ENCODE results near the gene DYNC1I1. TPM values are rescaled to one million over a fixed set of nuclear protein-coding genes. Genes with fewer than 3 reads are reported as not detected.

DYNC1I1 gene
- total RNA-seq, 1 experiment from 2014 or later, result 2.2 TPM

DNA sequence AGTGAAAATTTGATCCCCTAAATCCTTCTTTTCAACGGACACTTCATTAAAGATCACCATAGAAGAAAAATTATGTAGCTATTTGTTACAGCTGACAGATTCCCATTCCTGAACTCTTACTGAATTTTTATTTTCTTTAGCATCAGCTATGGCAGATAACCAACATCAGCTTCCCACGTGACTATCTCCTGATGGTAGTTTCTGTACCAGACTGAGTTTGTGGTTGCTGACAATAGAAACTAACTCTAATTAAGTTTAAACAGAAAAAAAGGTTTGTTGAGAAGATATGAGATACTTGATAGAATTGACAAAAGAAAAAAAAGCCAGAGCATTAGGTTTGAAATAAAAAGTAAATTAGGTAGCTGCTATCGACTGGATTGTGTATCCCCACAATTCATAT, 101.8 kb downstream of the DYNC1I1 start:
- no peak overlapping the region for H3K4me3 ChIP-seq
- no peak for DNase-seq

DNA sequence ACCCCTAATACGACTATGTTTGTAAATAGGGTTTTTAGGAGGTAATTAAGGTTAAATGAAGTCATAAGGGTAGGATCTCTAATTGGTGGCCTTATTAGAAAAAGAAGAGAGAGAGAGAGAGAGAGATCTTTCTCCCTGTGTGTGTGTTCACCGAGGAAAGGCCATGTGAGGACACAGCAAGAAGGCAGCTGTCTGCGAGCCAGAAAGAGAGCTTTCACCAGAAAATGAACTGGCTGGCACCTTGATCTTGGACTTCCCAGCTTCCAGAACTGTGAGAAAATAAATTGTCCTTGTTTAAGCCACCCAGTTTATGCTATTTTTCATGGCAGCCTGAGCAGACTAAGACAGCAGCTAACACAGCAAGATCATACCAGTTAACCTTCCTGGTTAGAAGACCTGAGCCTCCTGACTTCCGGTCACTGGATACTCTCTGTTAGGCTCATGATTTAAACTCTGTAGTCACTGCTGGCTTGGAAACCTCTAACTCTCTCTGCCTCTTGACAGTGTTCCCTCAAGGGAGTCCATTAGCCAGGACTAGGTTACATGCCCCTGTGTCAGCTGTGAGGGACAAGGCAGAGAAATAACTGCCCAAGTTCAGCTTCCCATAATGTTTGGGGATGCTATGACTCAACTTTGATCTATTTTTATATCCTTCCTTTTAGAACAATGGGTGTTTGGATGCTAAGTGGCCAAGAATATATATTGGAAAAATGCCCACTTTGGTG, 102.3 kb downstream of the DYNC1I1 start:
- Histone ChIP-seq H3K9me3 (peaks cover 2% of the 10 kb centered on the region; the same call in 1 of the 2 replicates), H3K36me3 (no peaks in the 10 kb centered on the region), H3K4me3 (no peak overlapping the region), H3K27me3 (no peaks in the 10 kb centered on the region)
- DNase-seq, result no peak

More for the DNA sequence above, 101.8 kb downstream of the DYNC1I1 start:
- H3K36me3 ChIP-seq, result no peaks in the 10 kb centered on the region
- no peaks in the 10 kb centered on the region for H3K27me3 ChIP-seq
- H3K9me3 ChIP-seq, result peaks cover 2% of the 10 kb centered on the region; the same call in 1 of the 2 replicates

DNA sequence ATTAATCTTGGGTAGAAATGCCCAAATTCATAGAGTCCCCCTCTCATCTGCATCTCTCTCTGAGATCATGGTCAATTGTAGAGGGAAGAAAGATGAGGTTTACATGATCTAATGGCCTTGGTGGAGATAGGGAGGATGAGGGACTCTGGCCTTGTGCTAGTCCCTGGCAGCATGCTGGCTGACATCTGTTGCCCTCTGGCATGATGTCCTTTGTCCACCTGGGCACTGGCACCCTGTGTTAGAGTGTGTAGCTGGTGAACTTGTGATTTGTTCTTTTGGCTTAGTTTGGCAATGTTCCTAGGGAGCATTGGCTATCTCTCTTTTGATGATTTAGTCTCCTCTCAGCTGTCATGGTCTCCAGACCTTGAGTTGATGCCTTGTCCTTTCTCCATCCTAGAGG, 103.2 kb downstream of the DYNC1I1 start:
- no peaks in the 10 kb centered on the region for H3K36me3 ChIP-seq

DNA sequence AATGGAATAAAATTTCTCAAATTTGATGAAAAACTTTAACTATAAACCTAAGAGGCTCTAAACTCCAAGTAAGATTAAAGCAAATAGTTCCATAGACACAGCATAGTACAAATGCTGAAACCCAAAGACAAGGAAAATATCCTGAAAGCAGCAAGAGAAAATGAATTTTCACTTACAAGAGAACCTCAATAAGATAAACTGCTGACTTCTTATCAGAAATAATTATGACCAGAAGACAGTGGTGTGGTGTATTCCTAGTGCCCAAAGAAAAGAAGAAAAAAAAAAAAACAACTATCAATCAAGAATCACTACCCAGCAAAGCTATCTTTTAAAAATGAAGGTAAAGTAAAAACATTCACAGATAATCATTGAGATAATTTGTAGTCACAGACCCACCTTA, 106.3 kb downstream of the DYNC1I1 start:
- no peak for DNase-seq
- H3K9me3 ChIP-seq, result peaks cover 2% of the 10 kb centered on the region; the same call in 1 of the 2 replicates
- no peaks in the 10 kb centered on the region for H3K36me3 ChIP-seq
- no peaks in the 10 kb centered on the region for H3K27me3 ChIP-seq
- H3K4me3 ChIP-seq, result no peak overlapping the region

More for the DNA sequence above, 103.2 kb downstream of the DYNC1I1 start:
- Histone ChIP-seq H3K9me3 (peaks cover 2% of the 10 kb centered on the region; the same call in 1 of the 2 replicates), H3K4me3 (no peak overlapping the region), H3K27me3 (no peaks in the 10 kb centered on the region)
- no peak for DNase-seq

DNA sequence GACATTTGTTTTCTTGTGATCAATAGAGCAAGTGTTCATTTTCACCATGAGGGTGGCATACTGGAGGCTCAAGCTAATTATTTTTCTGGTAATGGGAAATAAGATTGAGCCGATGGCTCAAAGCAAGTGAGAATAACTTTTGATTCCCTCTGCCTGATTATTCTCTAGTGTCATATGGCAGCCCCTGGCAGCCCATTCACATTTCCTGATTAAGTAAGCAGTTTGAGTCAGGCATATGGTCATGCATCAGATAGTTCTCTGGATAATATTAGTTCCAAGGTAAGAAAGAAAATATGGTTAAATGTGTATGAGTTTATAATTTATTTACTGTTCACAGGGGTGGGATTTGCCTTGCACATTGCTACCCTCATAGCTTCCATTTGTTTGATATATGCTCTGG, 109.2 kb downstream of the DYNC1I1 start:
- Histone ChIP-seq H3K36me3 (no peaks in the 10 kb centered on the region), H3K27me3 (no peaks in the 10 kb centered on the region), H3K9me3 (peaks cover 2% of the 10 kb centered on the region; the same call in 1 of the 2 replicates), H3K4me3 (no peak overlapping the region)
- no peak for DNase-seq

DNA sequence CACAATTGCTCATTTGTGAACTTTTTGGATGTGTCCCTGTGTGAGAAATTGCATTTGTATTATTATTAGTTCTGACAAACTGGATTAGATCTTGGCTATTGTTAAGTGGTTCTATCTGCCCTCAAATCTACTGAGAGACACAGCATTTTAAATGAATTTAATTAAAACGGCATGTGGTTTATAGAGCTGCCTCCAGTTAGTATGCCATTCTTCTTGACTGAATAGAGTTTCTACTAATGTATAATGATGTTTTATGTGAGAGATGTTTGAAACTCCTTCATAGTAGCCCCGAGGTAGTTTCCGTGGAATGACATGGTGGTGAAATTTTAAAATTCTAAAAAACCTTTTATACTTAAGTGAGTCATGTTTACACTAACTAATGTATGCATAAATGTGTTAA, 110.9 kb downstream of the DYNC1I1 start:
- no peak overlapping the region for H3K4me3 ChIP-seq
- no peaks in the 10 kb centered on the region for H3K36me3 ChIP-seq
- H3K9me3 ChIP-seq, result peaks cover 2% of the 10 kb centered on the region; the same call in 1 of the 2 replicates
- DNase-seq, result no peak
- no peaks in the 10 kb centered on the region for H3K27me3 ChIP-seq

DNA sequence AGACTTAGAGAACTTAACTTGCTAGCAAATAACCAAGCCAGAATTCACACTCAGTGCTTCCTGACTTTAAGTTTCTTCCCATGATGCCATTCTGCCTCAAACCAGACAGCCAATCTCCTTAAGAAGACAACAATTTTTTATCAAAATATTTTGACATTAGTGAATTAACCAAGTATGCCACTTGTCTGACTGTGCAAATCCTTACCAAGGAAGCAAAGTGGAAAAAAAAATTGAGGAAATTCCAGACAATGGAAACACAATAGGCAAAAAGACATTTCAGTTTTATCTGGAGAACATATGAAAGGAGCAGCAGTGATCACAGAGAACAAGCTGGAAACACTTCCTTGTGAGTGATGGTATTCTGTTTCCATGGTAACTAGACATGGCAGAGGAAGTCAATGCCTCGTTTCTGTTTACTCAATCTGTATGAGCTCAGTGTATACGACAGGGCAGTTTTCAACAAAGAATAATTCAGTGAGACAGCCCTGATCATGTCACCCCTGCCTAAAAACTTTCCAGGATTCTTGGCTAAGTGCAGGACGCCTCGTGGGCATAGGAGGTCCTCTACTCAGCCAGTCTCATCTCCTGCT, 114.2 kb downstream of the DYNC1I1 start:
- no peaks in the 10 kb centered on the region for H3K36me3 ChIP-seq
- no peaks in the 10 kb centered on the region for H3K27me3 ChIP-seq
- H3K9me3 ChIP-seq, result no peaks in the 10 kb centered on the region
- DNase-seq, result no peak
- H3K4me3 ChIP-seq, result no peak overlapping the region

DNA sequence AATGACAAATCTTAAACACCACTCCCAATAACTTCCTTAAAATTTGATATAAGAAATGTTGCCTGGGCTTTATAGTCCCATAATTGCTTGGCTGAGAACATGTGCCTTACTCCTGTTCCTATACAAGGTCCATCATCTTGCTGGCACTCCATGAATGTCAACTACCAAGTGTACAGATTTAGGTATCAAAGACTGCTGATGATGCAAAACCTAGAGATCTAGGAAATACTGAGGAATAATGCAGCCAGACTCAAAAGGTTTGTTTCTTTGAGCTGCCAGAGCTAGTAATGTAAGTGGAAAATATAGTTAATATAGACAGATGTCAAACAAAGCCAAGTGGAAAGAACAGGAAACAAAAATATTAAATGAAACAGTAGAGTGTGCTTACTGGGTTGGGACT, 121.1 kb downstream of the DYNC1I1 start:
- no peak for DNase-seq
- Histone ChIP-seq H3K4me3 (no peak overlapping the region), H3K36me3 (no peaks in the 10 kb centered on the region), H3K27me3 (no peaks in the 10 kb centered on the region), H3K9me3 (no peaks in the 10 kb centered on the region)

DNA sequence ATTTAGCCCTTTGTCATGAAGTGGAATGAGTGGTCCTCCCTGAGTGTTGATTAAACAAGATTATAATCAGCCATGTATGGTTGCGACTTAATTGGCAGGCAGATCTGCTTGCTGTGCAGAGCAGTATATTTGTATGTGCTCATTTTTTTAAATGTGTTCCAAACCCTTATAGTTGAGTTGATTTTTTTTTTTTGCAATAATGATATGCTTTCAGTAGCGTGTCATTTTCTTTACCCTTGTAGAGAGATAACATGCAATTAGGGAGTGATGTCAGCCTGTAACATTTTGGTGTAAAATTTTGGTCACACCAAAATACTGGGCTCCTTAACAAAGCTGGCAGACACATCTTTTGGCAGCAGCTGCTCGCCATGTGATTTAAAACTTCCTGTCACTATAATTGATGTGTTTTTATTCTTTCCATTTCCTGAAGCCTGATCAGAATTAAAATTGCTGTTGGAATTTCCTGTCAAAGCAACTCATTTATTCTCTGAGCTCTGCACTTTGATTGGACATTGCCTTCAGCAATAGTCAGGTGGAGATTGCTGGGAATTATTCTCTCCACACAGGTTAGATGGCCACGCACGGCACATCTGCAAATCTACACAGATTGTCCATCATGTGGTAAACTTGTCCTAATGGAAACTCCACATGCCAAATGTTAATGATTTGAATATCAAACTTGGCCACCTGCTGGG, 125.3 kb downstream of the DYNC1I1 start:
- Histone ChIP-seq H3K36me3 (no peaks in the 10 kb centered on the region), H3K9me3 (no peaks in the 10 kb centered on the region), H3K4me3 (no peak overlapping the region), H3K27me3 (no peaks in the 10 kb centered on the region)
- no peak for DNase-seq

DNA sequence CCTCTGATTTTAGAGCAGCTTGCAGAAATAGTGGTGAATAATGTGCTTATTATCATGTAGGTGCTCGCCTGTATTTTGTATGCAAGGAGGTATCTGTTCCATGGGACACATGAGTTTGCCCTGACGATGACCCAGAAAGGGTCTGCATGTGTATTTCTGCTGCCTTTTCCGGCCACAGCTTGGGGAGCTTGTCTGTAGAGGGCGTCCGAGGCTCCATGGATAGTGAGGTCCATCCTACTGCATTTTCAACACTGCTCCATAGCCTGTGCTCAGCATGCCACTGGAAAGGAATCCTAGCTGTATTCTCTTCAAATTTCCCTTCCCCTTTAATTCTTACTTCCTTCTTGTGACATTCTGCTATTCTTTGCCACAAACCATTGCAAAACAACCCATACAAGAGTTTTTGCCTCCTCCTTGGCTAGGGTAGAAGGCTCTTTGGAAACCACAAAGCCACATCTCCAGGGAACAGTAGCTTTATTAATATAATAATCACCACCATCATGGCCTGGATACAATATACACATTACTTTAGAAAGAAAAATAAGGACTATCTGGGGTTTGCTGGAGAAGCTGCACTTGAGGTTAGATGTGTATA, 127.7 kb downstream of the DYNC1I1 start:
- Histone ChIP-seq H3K4me3 (no peak overlapping the region), H3K9me3 (no peaks in the 10 kb centered on the region), H3K27me3 (no peaks in the 10 kb centered on the region), H3K36me3 (no peaks in the 10 kb centered on the region)
- no peak for DNase-seq

DNA sequence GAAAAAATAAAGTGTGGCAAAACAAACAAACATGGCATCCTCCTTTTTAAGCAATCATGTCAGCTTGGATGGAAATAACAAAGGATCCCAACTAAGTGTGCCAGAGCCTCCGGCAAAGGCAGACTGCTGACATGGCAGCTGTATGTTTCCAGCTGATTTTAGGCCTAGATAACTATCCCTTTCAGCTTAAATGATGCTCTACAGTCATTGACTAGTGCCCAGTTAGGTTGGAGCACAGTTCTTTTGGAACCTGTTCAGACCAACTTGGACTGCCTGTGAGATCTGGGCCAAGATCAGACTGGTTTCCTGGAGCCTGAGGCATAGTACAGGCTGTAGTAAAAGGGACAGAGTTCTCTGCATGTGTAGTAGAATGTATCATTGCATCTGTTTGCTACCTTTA, 128.7 kb downstream of the DYNC1I1 start:
- H3K27me3 ChIP-seq, result no peaks in the 10 kb centered on the region
- H3K9me3 ChIP-seq, result no peaks in the 10 kb centered on the region
- no peak overlapping the region for H3K4me3 ChIP-seq
- no peaks in the 10 kb centered on the region for H3K36me3 ChIP-seq
- DNase-seq, result no peak

DNA sequence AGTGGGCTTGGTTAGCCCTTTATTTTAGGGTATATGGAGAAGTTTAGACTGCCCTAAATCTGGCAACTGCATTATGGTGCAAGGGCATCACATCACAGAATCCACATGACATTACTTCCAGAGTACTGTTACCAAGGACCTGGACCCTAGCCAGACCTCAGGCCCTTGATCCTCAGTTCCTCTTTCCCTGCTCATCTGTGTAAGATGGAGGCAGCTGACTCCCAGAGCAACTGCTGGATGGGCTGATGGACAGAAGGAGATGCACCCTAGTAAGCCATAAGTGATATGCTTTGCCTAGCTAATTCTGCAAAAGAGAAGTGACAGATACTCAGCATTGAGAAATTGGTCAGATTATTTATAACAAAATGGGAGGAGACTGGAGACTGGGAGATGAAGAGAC, 131.7 kb downstream of the DYNC1I1 start:
- no peak overlapping the region for H3K4me3 ChIP-seq
- DNase-seq, result no peak
- no peaks in the 10 kb centered on the region for H3K36me3 ChIP-seq
- no peaks in the 10 kb centered on the region for H3K9me3 ChIP-seq
- no peaks in the 10 kb centered on the region for H3K27me3 ChIP-seq

DNA sequence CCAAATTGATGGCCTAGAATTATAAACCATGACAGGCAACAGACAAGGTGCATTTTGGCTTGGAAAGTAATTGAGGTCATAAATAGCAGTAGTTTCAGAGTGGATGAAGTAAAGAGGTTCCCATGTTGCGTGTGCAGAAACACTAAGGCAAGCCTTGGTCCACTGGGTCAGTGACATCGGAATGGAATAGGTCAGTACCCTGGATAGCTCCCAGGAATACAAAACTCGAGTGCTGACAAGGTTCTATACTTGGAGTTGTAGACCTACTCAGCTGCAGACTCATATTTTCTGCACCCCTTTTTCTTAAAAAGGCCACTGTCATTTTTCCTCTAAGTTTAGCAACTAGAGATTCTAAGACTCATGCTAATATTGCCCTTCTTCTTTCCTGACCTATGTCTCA, 132.8 kb downstream of the DYNC1I1 start:
- Histone ChIP-seq H3K27me3 (no peaks in the 10 kb centered on the region), H3K9me3 (no peaks in the 10 kb centered on the region)
- DNase-seq, result no peak

DNA sequence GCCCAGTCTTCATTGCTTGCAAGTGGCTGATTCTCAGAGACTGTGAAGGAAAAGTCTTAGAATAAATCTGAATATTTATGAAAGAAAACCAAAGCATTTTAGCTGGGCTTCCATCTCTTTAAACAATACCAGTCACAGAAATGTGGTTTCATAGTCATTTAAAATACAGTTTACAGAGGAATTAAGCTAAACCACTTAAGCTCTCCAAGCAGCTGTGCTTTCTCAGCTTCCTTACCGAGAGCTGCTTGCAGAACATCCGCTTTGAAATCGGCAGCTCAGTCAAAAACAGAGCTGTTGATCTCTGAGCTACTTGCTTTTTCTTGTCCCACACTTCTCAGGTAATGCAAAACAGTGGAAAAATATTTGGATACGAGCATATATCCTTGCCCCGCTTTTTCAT, 134.5 kb downstream of the DYNC1I1 start:
- no peak overlapping the region for H3K4me3 ChIP-seq
- H3K9me3 ChIP-seq, result no peaks in the 10 kb centered on the region
- H3K27me3 ChIP-seq, result no peaks in the 10 kb centered on the region
- no peaks in the 10 kb centered on the region for H3K36me3 ChIP-seq
- no peak for DNase-seq

More for the DNA sequence above, 132.8 kb downstream of the DYNC1I1 start:
- H3K4me3 ChIP-seq, result no peak overlapping the region
- H3K36me3 ChIP-seq, result no peaks in the 10 kb centered on the region

DNA sequence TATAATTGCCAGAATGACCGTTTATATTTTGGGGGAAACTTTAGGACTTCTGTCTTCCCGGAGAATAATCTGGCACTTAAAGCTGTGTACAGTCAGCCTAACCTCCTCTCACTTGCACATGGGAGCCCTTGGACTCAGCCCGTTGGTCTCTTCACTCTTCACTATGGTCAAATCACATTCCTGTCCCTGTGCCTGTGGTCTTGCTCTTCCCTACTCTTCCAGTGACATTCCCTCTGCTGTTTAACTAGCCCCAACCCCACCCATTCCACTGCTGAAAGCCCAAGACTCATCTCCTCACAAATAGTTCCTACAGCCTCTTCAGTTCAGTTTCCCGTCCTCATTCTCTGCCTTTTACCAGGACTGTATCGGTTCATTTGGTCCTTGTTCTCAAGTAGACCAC, 135.0 kb downstream of the DYNC1I1 start:
- DNase-seq, result no peak
- no peak overlapping the region for H3K4me3 ChIP-seq
- H3K27me3 ChIP-seq, result no peaks in the 10 kb centered on the region
- no peaks in the 10 kb centered on the region for H3K9me3 ChIP-seq
- H3K36me3 ChIP-seq, result no peaks in the 10 kb centered on the region

DNA sequence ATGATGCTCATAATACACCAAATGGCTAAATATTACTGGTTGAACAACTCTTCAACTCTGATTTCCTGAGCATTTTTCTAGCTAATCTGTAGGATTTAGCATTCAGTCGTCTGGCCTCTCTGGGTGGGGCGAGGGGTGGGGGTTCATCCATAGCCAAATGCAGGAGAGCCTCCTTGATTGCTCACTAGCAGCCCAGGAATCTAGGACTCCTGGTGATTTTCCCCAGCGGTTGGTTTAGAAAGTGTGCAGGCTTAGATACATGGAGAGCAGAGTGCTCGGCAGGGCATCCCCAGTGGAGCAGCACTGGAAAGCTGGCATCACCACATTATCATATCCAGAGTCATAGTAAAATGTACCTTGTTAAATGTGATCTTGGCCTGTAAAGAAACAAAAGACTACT, 136.1 kb downstream of the DYNC1I1 start:
- no peak for DNase-seq
- Histone ChIP-seq H3K27me3 (no peaks in the 10 kb centered on the region), H3K36me3 (no peaks in the 10 kb centered on the region), H3K4me3 (no peak overlapping the region), H3K9me3 (no peaks in the 10 kb centered on the region)

DNA sequence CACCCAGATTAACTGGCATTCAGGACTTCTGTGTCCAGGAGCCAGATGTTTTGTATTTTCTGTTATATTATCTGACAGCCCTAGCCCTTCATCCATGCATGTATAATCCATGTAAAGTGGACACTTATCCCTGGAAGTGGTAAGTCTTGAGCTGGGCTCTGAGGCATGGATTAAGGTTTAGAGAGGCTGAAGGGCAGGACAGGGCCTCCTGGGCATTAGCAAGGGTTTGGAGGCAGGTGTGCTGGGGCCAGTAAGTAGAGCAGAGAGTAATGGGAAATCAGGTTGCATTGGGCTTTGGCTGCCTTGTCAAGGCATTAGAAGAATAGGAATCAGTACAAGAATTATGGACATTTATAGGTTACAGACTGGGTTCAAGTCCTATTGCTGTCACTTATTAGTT, 138.0 kb downstream of the DYNC1I1 start:
- H3K4me3 ChIP-seq, result no peak overlapping the region
- no peaks in the 10 kb centered on the region for H3K9me3 ChIP-seq
- no peaks in the 10 kb centered on the region for H3K27me3 ChIP-seq
- H3K36me3 ChIP-seq, result no peaks in the 10 kb centered on the region
- no peak for DNase-seq

Measured in MG63 (cell line).